Measurements from ENCODE around the gene AMER3.
A peak's percentile ranks its signal among the peaks of the same experiment; 100 is the strongest.

- TF ChIP-seq CTCF (IDR thresholded peaks at IDR 0.05) (no peak), POLR2AphosphoS5 (IDR thresholded peaks at IDR 0.05; ENCODE audit: low read depth, low read length) (no peak), REST (IDR thresholded peaks at IDR 0.05; ENCODE audit: insufficient read depth in 1 of 2, low read depth in 2 of 2, low read length in 1 of 2) (peak; percentile 27 to 76; a peak in 2 of 4 replicates), SIN3A (IDR thresholded peaks at IDR 0.05; ENCODE audit: borderline replicate concordance, insufficient read depth, low read depth, low read length) (no peak)
Observed at GRCh38 chr2:130759906-130760753, 4.8 kb downstream of the AMER3 start.

Data from Panc1 (cell line).